22Rv1 (cell line): ENCODE data around the gene DGKB.

Source experiments
- CTCF ChIP-seq: fragments of 450-650 bp; IDR thresholded peaks from 2 replicates; pipeline ENCODE4 v1.5.1; 2017; ENCODE audit warnings: mild to moderate bottlenecking
- ZFX ChIP-seq: fragments of 450-650 bp; IDR thresholded peaks from 2 replicates; pipeline ENCODE4 v1.6.1; 2017; ENCODE audit warnings: antibody characterized with exemption, borderline replicate concordance

- no peak for TF ChIP-seq CTCF
- TF ChIP-seq ZFX = no peak
Observed at GRCh38 chr7:14817829-14818614, 84.5 kb downstream of the DGKB start.
